Naive thymus-derived CD8-positive, alpha-beta T cell (primary cell): ENCODE results near the gene ATP13A2. TPM values are rescaled to one million over a fixed set of nuclear protein-coding genes. Genes with fewer than 3 reads are reported as not detected.
A peak's percentile ranks its signal among the peaks of the same experiment; 100 is the strongest.

ENCODE experiments used
- ATAC-seq, 2 donors: fragments of 150-1000 bp; cut with Tn5 transposase in 1 of 2; sonication (Bioruptor Pico), chemical (Tn5 transposase) in 1 of 2; 1 replicate in 1 of 2; 2 replicates in 1 of 2; pipeline ENCODE4 v1.10.0; 2021; ENCODE audit warnings: mild to moderate bottlenecking in 2 of 2, moderate library complexity in 2 of 2
- POLR2A ChIA-PET: fragments of 350-600 bp; sonication (Branson Sonifier 250); formaldehyde crosslinking; loops from one replicate; lab custom pipeline; 2021; ENCODE audit warnings: antibody characterized with exemption; lab: Charles Lee
- DNase-seq, 10 donors: peaks; one replicate each; pipeline versions ENCODE4 v3.0.0 to v3.0.0-alpha.2; 2020 to 2022
- H3K27ac Mint-ChIP-seq, 10 donors: one replicate each; pipeline ENCODE4 v1.8.0; 2020 to 2022; ENCODE audit warnings: mild to moderate bottlenecking in 10 of 10, mixed read lengths in 10 of 10, moderate library complexity in 4 of 10, inconsistent platforms in 1 of 10
- H3K27me3 Mint-ChIP-seq, 5 donors: one replicate each; pipeline ENCODE4 v1.8.0; 2021 to 2022; ENCODE audit warnings: mixed read lengths in 5 of 5
- H3K36me3 Mint-ChIP-seq, 3 donors: one replicate each; pipeline ENCODE4 v1.8.0; 2020 to 2022; ENCODE audit warnings: mixed read lengths in 3 of 3, mild to moderate bottlenecking in 2 of 3, inconsistent platforms in 1 of 3
- H3K4me1 Mint-ChIP-seq, 4 donors: one replicate each; pipeline ENCODE4 v1.8.0; 2021 to 2022; ENCODE audit warnings: mixed read lengths in 4 of 4
- H3K4me3 Mint-ChIP-seq, 10 donors: one replicate each; pipeline ENCODE4 v1.8.0; 2020 to 2022; ENCODE audit warnings: mild to moderate bottlenecking in 10 of 10, mixed read lengths in 10 of 10, moderate library complexity in 6 of 10, inconsistent platforms in 1 of 10
- H3K9me3 Mint-ChIP-seq, 9 donors: one replicate each; pipeline ENCODE4 v1.8.0; 2020 to 2022; ENCODE audit warnings: mixed read lengths in 9 of 9, mild to moderate bottlenecking in 3 of 9, inconsistent platforms in 1 of 9, moderate library complexity in 1 of 9
- polyA plus RNA-seq, 3 donors: library from polyadenylated mRNA; unstranded; fragments of 300-500 nt; fragmentation: Illumina TruSeq; gene quantifications; one replicate each; pipeline ENCODE4 v1.2.3, GENCODE V29; 2021
- total RNA-seq, 8 experiments: library from RNA in 2 of 8; stranded (reverse) in 2 of 8; gene quantifications; one replicate each; pipeline ENCODE4 v1.2.3 and lab custom pipeline; 2021 to 2026

Gene ATP13A2
- total and polyA plus RNA-seq, 5 experiments from 2014 or later, result 21.6 to 44.4 (median 43.7) TPM

- Mint-ChIP-seq H3K27ac (no peak overlapping the region), H3K9me3 (no peaks in the 10 kb centered on the region), H3K36me3 (peaks cover 0 to 87% (median 1%) of the 10 kb centered on the region in 3 donors), H3K4me1 (peaks cover 0 to 4% (median 0%) of the 10 kb centered on the region in 4 donors), H3K27me3 (no peaks in the 10 kb centered on the region), H3K4me3 (no peak overlapping the region)
- ATAC-seq, result no peak
- POLR2A ChIA-PET, result no interaction called here
- no peak for DNase-seq
Measured at GRCh38 chr1:17027403-17027802, 15.7 kb upstream of the ATP13A2 start.

- POLR2A ChIA-PET, result interaction anchor here (0.7 kb wide), 1 partner anchor 14 kb away, joined by 3 read pairs; no protein-coding TSS in a partner anchor
- Mint-ChIP-seq H3K9me3 (no peaks in the 10 kb centered on the region), H3K4me1 (peaks cover 0 to 4% (median 0%) of the 10 kb centered on the region in 4 donors), H3K27me3 (no peaks in the 10 kb centered on the region), H3K27ac (peak overlapping the region in 2 of 10 donors; percentile 34 to 52), H3K36me3 (peaks cover 0 to 90% (median 3%) of the 10 kb centered on the region in 3 donors), H3K4me3 (no peak overlapping the region)
- ATAC-seq (no peak), DNase-seq (no peak)
Measured at GRCh38 chr1:17024721-17025120, 13.0 kb upstream of the ATP13A2 start.

GRCh38 chr1:17023573-17023972 lies 11.8 kb upstream of the ATP13A2 start:
- Mint-ChIP-seq H3K27ac (peak overlapping the region in 4 of 10 donors; percentile 24 to 48 (median 32)), H3K4me1 (peaks cover 0 to 6% (median 1%) of the 10 kb centered on the region in 4 donors), H3K9me3 (no peaks in the 10 kb centered on the region), H3K36me3 (peaks cover 0 to 89% (median 4%) of the 10 kb centered on the region in 3 donors), H3K27me3 (no peaks in the 10 kb centered on the region), H3K4me3 (no peak overlapping the region)
- ATAC-seq (no peak), DNase-seq (no peak)
- POLR2A ChIA-PET, result no interaction called here

GRCh38 chr1:17023102-17023501 lies 11.4 kb upstream of the ATP13A2 start:
- DNase-seq, result no peak
- Mint-ChIP-seq H3K27ac (peak overlapping the region in 4 of 10 donors; percentile 15 to 60 (median 24)), H3K4me1 (peaks cover 0 to 6% (median 1%) of the 10 kb centered on the region in 4 donors), H3K4me3 (peak overlapping the region in 1 of 10 donors; percentile 36), H3K9me3 (no peaks in the 10 kb centered on the region), H3K36me3 (peaks cover 0 to 89% (median 6%) of the 10 kb centered on the region in 3 donors), H3K27me3 (no peaks in the 10 kb centered on the region)
- ATAC-seq, result no peak
- POLR2A ChIA-PET, result no interaction called here

GRCh38 chr1:17021896-17022295 lies 10.2 kb upstream of the ATP13A2 start:
- POLR2A ChIA-PET, result no interaction called here
- Mint-ChIP-seq H3K4me3 (no peak overlapping the region), H3K36me3 (peaks cover 0 to 83% (median 8%) of the 10 kb centered on the region in 3 donors), H3K27ac (peak overlapping the region in 1 of 10 donors; percentile 27), H3K4me1 (peaks cover 0 to 4% (median 1%) of the 10 kb centered on the region in 4 donors), H3K27me3 (no peaks in the 10 kb centered on the region), H3K9me3 (no peaks in the 10 kb centered on the region)
- ATAC-seq (no peak), DNase-seq (no peak)

- DNase-seq, result no peak
- H3K36me3 Mint-ChIP-seq, result peaks cover 0 to 74% (median 8%) of the 10 kb centered on the region in 3 donors
- H3K27ac Mint-ChIP-seq, result peak overlapping the region in 3 of 10 donors; percentile 78 to 83 (median 79)
- POLR2A ChIA-PET, result no interaction called here
- ATAC-seq, result no peak
- H3K4me1 Mint-ChIP-seq, result peaks cover 0 to 4% (median 1%) of the 10 kb centered on the region in 4 donors
- no peak overlapping the region for H3K4me3 Mint-ChIP-seq
- no peaks in the 10 kb centered on the region for H3K27me3 Mint-ChIP-seq
- H3K9me3 Mint-ChIP-seq, result no peaks in the 10 kb centered on the region
Measured at GRCh38 chr1:17020502-17020901, 8.8 kb upstream of the ATP13A2 start.

- POLR2A ChIA-PET, result no interaction called here
- DNase-seq (no peak), ATAC-seq (no peak)
- H3K27ac Mint-ChIP-seq, result peak overlapping the region in 6 of 10 donors; percentile 47 to 90 (median 63)
- H3K4me1 Mint-ChIP-seq, result peaks cover 0 to 6% (median 1%) of the 10 kb centered on the region in 4 donors
- no peaks in the 10 kb centered on the region for H3K27me3 Mint-ChIP-seq
- H3K9me3 Mint-ChIP-seq, result no peaks in the 10 kb centered on the region
- peaks cover 0 to 61% (median 6%) of the 10 kb centered on the region in 3 donors for H3K36me3 Mint-ChIP-seq
- no peak overlapping the region for H3K4me3 Mint-ChIP-seq
Measured at GRCh38 chr1:17018849-17019248, 7.1 kb upstream of the ATP13A2 start.

GRCh38 chr1:17017435-17017834 lies 5.7 kb upstream of the ATP13A2 start:
- ATAC-seq (no peak), DNase-seq (no peak)
- Mint-ChIP-seq H3K36me3 (peaks cover 0 to 47% (median 6%) of the 10 kb centered on the region in 3 donors), H3K4me1 (peaks cover 3 to 4% (median 4%) of the 10 kb centered on the region in 4 donors), H3K27ac (peak overlapping the region in 1 of 10 donors; percentile 53), H3K9me3 (no peaks in the 10 kb centered on the region), H3K4me3 (no peak overlapping the region), H3K27me3 (no peaks in the 10 kb centered on the region)
- POLR2A ChIA-PET, result interaction anchor here (0.7 kb wide), 1 partner anchor 56 kb away, joined by 5 read pairs; no protein-coding TSS in a partner anchor

GRCh38 chr1:17016317-17016661 lies 4.6 kb upstream of the ATP13A2 start:
- H3K27me3 Mint-ChIP-seq, result no peaks in the 10 kb centered on the region
- ATAC-seq, result no peak
- peak overlapping the region in 1 of 10 donors; percentile 24 for H3K27ac Mint-ChIP-seq
- no peaks in the 10 kb centered on the region for H3K9me3 Mint-ChIP-seq
- peaks cover 0 to 37% (median 6%) of the 10 kb centered on the region in 3 donors for H3K36me3 Mint-ChIP-seq
- peak overlapping the region in 1 of 10 donors; percentile 23 for H3K4me3 Mint-ChIP-seq
- DNase-seq, result no peak
- POLR2A ChIA-PET, result interaction anchor here (0.6 kb wide), 1 partner anchor 850 kb away, joined by 3 read pairs; no protein-coding TSS in a partner anchor
- peaks cover 4 to 11% (median 7%) of the 10 kb centered on the region in 4 donors for H3K4me1 Mint-ChIP-seq

GRCh38 chr1:17014671-17015567 lies 3.2 kb upstream of the ATP13A2 start:
- Mint-ChIP-seq H3K36me3 (peaks cover 0 to 23% (median 6%) of the 10 kb centered on the region in 3 donors), H3K27ac (peak overlapping the region in 1 of 10 donors; percentile 2), H3K27me3 (no peaks in the 10 kb centered on the region), H3K4me1 (peaks cover 4 to 21% (median 19%) of the 10 kb centered on the region in 4 donors), H3K4me3 (no peak overlapping the region), H3K9me3 (no peaks in the 10 kb centered on the region)
- no peak for ATAC-seq
- POLR2A ChIA-PET, result no interaction called here
- DNase-seq, result no peak

GRCh38 chr1:17013491-17014320 lies 2.0 kb upstream of the ATP13A2 start:
- peaks cover 0 to 11% (median 4%) of the 10 kb centered on the region in 3 donors for H3K36me3 Mint-ChIP-seq
- H3K4me1 Mint-ChIP-seq, result peaks cover 2 to 27% (median 23%) of the 10 kb centered on the region in 4 donors
- ATAC-seq, result no peak
- H3K27ac Mint-ChIP-seq, result no peak overlapping the region
- peak overlapping the region in 1 of 10 donors; percentile 14 for H3K4me3 Mint-ChIP-seq
- POLR2A ChIA-PET, result no interaction called here
- no peaks in the 10 kb centered on the region for H3K9me3 Mint-ChIP-seq
- no peaks in the 10 kb centered on the region for H3K27me3 Mint-ChIP-seq
- DNase-seq, result no peak

- Mint-ChIP-seq H3K27ac (peak overlapping the region in 4 of 10 donors; percentile 11 to 61 (median 39)), H3K4me3 (peak overlapping the region in 4 of 10 donors; percentile 14 to 85 (median 54)), H3K4me1 (peaks cover 2 to 27% (median 23%) of the 10 kb centered on the region in 4 donors), H3K9me3 (no peaks in the 10 kb centered on the region), H3K27me3 (no peaks in the 10 kb centered on the region), H3K36me3 (peaks cover 0 to 5% (median under 1%) of the 10 kb centered on the region in 3 donors)
- ATAC-seq (no peak), DNase-seq (no peak)
- POLR2A ChIA-PET, result interaction anchor here (1.1 kb wide), 1 partner anchor 108 kb away, joined by 5 read pairs; no protein-coding TSS in a partner anchor
Measured at GRCh38 chr1:17012775-17013490, 1.2 kb upstream of the ATP13A2 start.
